Mucosa of gallbladder (tissue), 1 donor: ENCODE measurements around the gene DGKE. TPM values are rescaled to one million over a fixed set of nuclear protein-coding genes. Genes with fewer than 3 reads are reported as not detected.
A peak's percentile ranks its signal among the peaks of the same experiment; 100 is the strongest.

Source experiments
- DNase-seq: peaks from one replicate; pipeline ENCODE4 v3.0.0-alpha.2; 2020; ENCODE audit warnings: low spot score
- total RNA-seq: library from RNA; stranded (reverse); gene quantifications from one replicate; pipeline ENCODE4 v1.2.1, GENCODE V29; 2021
- donor health status: DM: no; HTN: no; CAD: no.

Gene DGKE
- total RNA-seq, 1 donor from 2014 or later, result 23.0 TPM

DNA sequence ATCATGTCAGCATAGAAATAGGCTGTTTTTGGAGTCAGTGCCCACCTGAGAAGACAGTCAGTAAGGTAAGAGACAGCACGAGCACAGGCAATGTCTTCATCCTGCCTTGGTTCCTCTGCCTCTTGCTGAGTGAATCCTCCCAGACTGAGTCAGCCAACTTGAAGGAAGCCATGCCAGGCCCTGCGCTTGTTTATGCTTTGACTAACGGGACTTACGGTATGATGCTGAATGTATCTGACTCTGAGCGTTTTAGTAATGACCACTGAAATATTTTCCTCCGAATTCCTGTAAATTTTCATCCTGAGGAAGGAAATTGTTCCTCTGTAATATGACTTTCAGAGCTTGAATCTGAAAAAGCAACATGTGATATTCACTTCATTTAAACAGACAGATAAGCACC, 18.2 kb upstream of the DGKE start:
- no peak for DNase-seq

DNA sequence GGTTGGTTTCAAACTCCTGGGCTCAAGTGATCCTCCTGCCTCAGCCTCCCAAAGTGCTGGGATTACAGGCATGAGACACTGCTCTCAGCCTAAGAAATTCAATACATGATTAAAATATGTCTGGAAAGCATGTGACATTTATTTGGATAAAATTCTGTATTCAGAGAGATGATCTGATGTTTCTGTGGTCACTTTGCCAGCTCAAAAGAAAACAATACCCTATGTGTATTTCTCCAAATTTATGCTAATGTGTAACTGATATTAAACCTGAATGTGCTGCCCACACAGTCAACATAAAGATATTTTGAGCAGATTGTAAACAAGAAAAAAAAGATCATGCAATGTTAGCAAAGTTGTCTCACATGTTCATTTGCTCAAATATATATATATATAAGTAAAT, 16.9 kb upstream of the DGKE start:
- no peak for DNase-seq

DNA sequence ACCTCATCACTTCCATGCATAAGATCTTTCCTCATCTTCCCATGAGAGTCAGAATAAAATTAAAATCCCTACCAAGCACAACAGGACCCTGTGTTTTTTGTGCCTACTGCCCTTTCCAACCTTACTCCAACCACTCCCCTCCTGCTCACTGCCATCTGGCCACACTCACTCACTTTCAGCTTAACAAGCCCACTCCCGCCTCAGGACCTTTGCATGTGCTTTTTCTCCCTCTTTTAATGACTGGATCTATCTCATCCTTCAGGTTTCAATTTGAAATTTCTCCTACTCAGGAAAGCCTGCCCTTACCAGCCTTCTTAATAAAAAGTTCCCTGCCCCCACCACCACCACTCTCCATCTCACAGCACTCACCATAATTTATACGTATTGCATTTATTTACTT, 14.9 kb upstream of the DGKE start:
- no peak for DNase-seq

DNA sequence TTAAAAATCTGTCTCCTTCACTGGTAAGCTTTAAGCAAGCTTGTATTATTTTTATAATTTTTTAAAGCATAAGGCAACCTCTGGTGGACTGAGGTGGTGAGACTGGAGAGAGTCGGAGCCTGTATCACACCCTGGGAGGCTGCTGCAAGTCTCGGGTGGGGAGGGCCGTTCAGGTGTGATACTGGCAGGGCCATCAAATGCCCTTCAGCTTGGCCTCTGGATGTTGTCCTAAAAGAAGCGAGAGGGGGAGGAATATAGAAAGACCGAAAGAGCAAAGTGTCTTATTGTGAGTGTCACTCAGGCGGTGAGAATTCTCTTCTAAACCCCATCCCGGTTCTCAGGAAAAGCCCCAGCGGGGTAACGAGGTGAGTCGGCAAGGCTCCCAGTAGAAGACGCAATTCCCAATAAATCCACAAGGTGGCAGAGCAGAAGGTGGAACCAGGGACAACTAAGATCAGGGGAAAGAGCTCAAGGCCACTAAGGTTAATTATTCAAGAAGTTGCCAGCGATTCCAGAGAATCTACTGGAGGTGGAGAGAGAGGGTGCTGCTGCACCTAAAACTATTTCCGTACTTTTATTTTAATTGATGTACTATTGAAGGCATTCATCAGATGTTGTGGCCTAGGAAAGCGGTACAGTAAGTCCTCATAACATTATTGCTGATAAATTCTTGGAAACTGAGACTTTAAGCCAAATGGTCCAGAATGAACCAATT, 14.4 kb upstream of the DGKE start:
- DNase-seq, result peak; percentile 85

DNA sequence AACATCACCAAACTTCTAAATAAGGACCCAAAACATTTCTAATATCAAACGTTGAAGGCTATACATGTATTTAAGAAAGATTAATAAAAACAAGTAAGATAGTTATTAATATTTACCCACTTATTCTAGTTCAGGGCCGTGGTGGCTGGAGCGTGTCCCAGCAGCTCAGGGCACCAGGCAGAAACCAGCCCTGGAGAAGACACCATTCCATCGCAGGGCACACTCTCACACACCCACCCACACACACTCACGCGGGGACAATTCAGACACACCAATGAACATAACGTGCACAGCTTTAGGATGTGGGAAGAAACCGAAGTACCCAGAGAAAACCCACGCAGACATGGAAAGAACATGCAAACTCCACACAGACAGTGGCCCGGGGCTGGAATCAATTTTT, 13.7 kb upstream of the DGKE start:
- no peak for DNase-seq

DNA sequence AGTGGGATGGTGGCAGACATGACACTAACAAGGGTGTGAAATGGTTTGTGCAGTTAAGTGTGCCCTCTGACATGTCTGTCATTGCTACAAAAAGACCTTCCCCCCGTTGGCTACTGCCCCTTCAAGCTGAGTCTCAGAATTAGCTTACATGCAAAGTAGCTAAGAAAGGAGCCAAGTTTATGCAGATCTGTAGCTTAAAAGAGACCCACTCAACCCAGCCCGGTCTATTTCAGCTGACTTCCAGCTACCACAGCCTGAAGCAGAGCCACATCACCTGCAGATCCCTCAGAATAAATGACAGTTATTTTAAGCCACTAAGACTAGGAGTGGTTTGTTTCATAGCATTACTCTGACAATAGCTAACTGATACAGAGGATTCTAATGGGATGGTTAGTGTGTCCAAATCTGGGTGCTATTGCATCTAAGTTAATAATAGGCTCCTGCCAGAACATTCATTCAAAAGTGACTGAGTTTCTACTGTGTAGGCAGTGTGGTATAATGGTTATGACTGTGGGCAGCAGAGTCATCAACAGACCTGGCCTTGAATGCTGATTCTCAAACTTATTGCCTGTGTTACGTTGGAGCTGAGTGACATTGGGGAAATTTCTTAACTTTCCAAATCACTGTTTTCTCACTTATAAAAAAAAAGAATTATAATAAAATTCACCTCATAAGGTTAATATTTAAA, 12.0 kb upstream of the DGKE start:
- DNase-seq, result no peak

DNA sequence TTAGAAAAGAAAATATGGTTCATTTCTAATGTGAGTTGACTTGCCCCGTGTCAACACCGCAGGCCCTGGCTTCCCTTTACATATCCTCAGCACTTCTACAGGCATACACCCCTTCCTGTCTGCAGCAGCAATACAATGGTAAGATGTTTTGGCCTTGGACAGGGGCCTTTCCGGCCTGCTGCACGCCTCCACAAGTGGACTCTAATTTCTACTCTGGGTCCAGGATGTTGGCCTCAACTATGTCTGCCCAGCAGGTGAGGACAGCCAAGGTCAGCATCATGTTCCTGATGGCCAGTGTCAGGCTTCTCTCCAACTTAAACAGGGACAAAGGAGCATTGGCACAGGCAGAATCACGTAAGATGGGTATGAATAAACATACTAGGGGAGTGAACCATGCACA, 11.2 kb upstream of the DGKE start:
- peak; percentile 28 for DNase-seq

DNA sequence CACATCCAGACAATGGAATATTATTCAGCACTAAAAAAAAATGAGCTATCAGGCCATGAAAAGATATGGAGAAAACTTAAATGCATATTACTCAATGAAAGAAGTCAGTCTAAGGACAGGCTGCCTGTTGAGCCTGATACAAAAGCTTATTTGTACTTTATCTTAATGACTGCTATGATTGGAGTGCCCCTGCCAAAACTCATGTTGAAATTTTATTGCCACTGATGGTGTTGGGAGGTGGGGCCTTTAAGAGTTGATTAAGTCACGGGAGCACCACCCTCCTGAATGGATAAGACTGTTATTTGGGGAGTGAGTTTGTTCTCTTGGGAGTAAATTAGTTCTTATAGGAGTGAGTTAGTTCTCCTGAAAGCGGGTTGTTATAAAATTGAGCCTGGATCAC, 10.1 kb upstream of the DGKE start:
- DNase-seq, result no peak

DNA sequence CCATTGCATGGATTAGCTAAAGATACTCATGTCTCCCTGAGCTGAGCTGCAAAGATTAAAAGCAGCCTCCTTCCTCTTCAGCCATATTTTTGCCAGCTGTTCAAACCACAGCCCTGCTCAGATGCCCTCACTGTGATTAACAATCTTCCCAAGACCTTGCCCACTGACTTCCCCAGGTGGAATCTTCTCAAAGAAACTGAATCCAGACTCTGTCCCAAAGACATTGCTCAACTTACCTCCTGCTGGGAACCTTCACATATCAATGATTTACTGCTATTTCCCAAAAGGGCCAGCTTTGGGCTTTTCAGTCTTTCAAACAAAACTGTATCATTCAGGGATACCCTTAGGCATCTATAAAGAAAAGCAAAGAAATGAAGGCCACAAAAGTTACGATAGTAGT, 9.4 kb upstream of the DGKE start:
- no peak for DNase-seq

DNA sequence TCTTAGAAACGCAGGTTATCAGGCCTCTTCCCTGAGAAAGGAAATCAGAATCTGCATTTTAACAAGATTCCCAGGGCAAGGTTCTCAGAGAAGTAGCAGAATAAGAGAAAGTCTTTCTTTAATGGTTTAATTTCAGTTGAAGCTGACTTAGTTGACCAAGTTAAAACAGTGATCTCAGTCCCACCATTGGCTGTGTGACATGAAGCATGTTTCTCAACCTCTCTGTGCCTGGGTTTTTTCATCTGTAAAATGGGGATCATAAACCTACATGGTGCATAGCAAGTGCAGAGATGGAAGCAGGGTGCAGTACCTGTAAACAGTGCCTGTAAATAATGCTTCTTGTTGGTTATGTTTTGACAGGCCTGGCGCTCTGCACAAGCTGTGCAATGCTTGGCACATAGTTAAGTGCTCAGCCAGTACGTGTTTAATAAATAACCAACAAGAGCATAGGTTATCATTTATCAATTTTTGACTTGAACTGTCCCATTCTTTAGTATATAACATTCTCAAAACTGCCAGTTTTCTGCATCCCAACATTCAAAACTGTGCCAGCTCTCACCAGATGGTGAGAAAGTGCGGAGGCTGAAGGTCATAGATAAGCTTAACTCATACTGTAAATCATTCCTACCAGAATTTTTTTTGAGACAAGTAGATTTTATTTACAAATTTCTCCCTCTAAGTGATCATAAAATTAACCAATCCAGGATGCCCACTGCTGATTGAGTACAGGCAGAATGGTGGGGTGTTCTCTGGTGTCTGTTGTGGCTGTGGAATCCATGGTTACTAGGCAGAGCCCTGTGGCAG, 7.1 kb upstream of the DGKE start:
- DNase-seq, result no peak

DNA sequence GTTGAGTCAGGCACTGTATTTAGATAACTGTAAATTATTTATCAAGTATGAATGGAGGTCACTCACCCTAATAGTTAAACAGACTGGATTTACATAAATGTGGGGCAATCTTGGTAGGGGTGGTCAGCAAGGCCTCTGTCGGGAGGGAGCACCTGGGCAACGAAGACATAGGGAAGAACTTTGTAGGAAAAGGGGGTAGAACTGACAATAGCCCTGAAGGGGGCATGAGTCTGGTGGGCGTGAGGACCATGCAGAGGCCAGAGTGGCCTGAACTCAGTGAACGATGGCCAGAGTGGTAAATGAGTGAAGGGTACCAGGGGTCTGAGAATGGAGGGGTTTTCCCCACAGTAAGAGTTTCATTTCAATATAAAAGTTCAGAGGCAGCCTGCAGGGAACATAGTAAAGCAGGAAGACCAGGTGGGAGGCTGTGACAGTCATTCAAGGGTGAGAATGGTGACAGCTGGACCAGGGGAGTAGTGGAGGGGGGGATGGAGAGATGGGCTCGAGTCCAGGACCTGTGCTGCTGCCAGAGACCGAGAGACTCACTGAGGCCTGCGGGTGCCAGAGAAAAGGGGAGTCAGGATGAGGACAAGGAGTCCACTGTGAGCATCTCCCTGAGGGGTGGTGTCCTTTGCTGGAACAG, 3.1 kb upstream of the DGKE start:
- no peak for DNase-seq

DNA sequence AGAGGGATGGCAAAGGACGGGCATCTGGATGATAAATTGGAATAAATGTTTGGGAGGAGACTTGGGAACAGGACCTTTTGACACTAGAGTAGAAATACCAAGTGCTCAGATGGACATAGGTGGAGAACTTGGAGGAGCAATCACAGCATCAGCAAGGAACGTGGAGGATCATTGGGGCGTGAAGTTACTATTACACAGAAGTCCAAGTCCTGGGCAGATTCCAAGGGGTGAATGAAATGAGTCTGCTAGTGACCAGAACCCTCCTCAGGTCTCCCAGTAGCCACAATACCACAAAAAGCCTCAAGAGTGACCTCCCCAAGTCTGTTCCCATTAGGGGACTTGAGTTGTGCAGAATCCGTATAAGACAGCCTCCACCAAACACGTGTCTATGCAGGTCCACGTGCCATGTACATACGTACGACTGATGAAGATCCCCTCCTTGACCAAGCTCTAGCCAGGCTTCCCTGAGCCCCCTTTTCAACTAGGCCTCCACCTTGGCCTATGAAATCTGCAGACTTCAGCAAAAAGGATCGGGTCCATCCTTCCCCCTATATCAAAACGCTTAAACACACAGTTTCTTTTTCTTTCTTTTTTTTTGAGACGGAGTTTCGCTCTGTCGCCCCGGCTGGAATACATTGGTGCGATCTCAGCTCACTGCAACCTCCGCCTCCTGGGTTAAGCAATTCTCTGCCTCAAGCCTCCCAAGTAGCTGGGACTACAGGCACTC, 2.4 kb upstream of the DGKE start:
- DNase-seq, result no peak

DNA sequence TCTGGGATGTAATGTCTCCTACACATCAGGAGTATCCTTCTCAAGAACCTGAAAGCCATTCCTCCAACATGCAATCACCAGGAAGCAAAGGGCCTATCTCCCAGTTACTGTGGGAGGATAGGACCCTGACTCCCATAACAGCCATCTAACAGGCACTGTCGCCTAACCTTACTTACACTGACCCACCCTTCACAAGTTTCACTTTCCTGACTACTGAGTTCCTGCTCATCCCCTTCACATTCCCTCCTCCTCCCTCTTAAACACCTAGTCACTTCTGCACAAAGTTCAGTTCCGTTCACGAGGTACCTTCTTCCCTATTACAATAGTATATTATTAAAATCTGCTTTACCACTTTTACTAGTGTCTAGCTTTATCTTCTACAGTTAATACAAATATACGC, 1.5 kb upstream of the DGKE start:
- no peak for DNase-seq

DNA sequence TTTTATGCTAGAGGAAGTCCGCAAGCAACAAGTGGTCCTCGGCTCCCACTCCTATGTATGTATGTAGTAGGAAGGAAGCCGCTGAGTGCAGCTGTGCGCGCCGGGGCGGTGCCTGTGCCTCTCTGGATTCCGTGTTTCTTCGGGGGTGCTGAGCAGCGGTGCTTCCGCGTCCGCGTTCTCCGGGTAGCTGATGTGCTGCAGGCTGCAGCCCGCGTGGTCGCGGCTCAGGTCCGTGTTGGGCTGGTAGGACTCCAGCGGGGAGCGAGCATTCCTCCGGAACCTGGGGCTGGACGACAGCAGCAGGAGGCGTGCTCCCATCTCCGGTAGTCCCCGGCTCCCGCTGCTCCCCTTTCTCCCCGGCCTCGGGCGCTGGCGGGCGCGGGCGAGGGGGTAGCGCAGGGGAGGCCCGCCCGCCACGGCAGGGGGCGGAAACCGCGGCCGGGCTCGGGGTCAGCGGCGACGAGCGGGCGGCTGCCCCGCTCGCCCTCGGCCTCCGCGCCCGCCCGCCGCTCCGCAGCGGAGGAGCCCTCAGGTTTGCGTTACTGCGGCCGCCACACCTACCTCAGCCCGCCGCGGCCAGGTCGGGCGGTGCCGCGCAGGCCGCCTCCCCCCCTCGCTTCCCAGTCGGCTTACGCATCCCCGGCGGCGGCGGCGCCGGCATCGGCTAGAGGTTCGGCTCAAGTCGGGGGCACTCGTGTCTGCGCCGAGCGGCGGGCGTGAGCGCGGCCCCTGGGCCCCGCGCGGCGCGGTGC, 718 bp upstream of the DGKE start:
- DNase-seq, result peak; percentile 56

DNA sequence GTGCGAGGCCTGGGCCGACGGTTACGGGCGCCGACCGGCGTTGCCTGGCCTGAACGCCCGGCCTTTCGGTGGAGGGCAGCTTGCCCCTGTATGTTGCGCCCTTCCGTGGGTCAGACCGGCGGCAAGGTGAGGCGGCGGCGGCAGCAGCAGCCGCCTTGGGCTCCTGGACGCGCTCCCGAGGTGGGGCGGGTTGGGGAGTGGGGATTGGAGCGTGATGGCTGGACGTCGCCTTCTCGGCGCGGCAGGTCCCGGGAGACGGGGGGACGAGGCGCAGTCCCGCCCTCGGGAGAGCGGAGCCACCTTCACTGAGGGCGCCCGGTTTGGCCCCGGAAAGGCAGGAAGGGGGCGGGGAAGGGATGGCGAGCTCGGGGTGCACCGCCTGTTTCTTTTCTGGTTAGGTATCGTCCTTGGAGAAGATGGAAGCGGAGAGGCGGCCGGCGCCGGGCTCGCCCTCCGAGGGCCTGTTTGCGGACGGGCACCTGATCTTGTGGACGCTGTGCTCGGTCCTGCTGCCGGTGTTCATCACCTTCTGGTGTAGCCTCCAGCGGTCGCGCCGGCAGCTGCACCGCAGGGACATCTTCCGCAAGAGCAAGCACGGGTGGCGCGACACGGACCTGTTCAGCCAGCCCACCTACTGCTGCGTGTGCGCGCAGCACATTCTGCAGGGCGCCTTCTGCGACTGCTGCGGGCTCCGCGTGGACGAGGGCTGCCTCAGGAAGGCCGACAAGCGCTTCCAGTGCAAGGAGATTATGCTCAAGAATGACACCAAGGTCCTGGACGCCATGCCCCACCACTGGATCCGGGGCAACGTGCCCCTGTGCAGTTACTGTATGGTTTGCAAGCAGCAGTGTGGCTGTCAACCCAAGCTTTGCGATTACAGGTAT, 671 bp downstream of the DGKE start:
- DNase-seq, result peak; percentile 47

DNA sequence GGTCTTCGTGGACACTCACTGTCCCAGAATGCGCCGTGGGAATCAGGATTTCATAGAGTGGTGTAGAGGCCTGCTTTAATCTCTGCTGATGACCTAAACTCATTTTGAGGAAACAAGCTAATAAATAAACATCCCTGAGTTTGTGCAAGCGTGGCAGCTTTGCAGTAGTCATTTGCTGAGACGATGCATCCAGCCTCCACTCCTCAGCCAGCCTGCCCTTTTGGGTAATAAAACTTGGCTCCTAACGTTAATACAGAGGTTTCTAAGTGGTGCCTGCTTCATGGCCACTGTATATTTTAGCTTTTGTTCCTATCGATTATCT, 1.3 kb downstream of the DGKE start:
- DNase-seq, result no peak

DNA sequence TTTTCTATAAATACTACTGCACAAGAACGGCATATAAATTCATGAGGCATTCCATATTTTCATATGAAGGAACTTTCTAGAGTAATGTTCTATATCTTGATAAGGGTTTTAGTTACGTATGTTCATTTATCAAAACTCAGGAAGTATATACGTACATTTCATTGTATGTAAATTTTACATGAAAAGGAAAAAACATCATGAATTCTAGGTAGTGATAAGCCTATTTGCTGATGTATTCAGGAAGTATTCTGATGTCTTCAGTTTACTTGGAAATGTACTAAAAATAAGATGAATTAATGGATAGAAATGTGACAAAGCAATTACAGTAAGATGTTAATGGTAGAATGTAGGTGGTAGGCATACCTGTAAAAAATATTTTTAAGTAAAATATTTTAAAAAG, 4.7 kb downstream of the DGKE start:
- DNase-seq, result no peak

DNA sequence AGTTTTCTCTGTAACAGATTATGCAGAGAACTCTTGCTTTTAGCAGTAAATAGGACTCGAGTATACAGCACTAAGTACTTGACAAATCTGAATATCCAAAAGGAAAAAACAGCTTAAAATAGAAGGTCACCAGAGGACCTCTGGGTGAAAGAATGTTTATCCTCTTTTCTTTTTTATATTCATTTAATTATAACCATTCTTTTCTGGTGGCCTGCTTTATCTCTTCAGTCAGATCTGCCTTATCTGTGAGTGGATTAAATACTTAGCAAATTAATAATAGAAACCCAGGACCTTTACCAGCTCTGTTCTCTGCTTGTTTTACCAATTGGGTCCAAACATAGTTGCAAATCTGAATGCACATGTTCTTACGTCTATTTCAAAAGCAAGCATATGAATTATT, 8.6 kb downstream of the DGKE start:
- DNase-seq, result no peak

DNA sequence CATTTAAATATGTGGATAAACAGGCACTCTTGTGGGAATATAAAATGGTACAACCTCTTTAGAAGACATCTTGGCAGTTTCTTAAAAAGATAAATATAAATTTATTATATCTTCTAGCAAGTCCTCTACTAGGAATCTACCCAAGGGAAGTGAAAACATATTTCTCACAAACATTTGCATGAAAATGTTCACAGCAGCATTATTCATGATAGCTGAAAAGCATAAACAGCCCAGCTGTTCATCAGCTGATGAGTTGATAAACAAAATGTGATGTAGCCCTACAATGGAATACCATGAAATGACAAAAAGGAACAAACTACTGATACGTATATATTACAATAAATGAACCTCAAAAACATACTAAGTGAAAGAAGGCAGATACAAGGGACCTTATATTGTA, 12.0 kb downstream of the DGKE start:
- DNase-seq, result no peak

DNA sequence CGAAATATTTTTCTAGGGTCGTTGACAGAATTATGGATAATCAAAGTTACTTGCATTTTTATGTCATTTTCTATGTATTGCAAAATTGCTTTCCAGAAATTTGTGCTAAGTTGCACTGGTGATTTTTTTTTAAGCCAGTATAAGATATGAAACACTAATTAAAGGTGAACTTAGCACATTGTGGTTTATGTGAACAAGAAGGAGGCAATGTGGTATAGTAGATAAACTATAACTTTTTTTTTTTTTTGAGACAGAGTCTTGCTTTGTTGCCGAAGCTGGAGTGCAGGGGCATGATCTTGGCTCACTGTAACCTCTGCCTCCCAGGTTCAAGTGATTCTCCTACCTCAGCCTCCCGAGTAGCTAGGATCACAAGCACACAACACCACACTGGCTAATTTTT, 13.2 kb downstream of the DGKE start:
- no peak for DNase-seq
